Endothelial cell of umbilical vein (primary cell): ENCODE measurements around the gene CDCA3. TPM values are rescaled to one million over a fixed set of nuclear protein-coding genes. Genes with fewer than 3 reads are reported as not detected.

Experiments used
- BruUV-seq: library from RNA; stranded (reverse); fragments of 400-500 nt; replicated peaks from 2 replicates; lab custom pipeline; 2021; lab: Mats Ljungman, UMichigan
- CTCF ChIA-PET: fragments of 300-600, 350-600 bp; sonication (Branson Sonifier 250); formaldehyde crosslinking; loops from one replicate; lab custom pipeline; 2021; ENCODE audit warnings: antibody characterized with exemption, inconsistent platforms; lab: Charles Lee
- POLR2A ChIA-PET: fragments of 300-600, 350-600 bp; sonication (Branson Sonifier 250); formaldehyde crosslinking; loops from one replicate; lab custom pipeline; 2021; ENCODE audit warnings: antibody characterized with exemption, inconsistent platforms; lab: Charles Lee
- DNase-seq: peaks from one replicate; pipeline ENCODE4 v3.0.0-alpha.2; 2011; ENCODE audit warnings: low read depth, low spot score
- FAIRE-seq: peaks from 2 replicates; lab custom pipeline; 2011; peaks lifted over from hg19 to GRCh38; lab: Jason Lieb, UNC
- H2AFZ ChIP-seq: 2 replicates; pipeline ENCODE4 v1.6.0; 2012; ENCODE audit warnings: low read depth, low read length, control low read depth, inconsistent platforms
- H3K27ac ChIP-seq: 2 replicates; pipeline ENCODE4 v1.5.1; 2011; ENCODE audit warnings: low read depth, mild to moderate bottlenecking, control low read depth, low read length, moderate library complexity; ENCODE audit not compliant: insufficient read depth
- H3K27me3 ChIP-seq, 2 experiments: 2 replicates each; pipeline versions ENCODE4 v1.6.0 to v1.6.1; 2011; ENCODE audit warnings: low read length in 2 of 2, mixed read lengths in 1 of 2; ENCODE audit not compliant: control insufficient read depth in 2 of 2, insufficient read depth in 2 of 2
- H3K36me3 ChIP-seq, 2 experiments: 2 replicates in 1 of 2; 3 replicates in 1 of 2; pipeline ENCODE4 v1.5.1; 2011; ENCODE audit warnings: low read length in 2 of 2, mild to moderate bottlenecking in 1 of 2, moderate library complexity in 1 of 2; ENCODE audit not compliant: control insufficient read depth in 2 of 2, insufficient read depth in 2 of 2; ENCODE audit errors: extremely low read depth in 1 of 2
- H3K4me1 ChIP-seq: 3 replicates; pipeline ENCODE4 v1.5.1; 2011; ENCODE audit warnings: mild to moderate bottlenecking, low read length; ENCODE audit not compliant: control insufficient read depth, insufficient read depth; ENCODE audit errors: extremely low read depth
- H3K4me2 ChIP-seq: 2 replicates; pipeline ENCODE4 v1.6.1; 2011; ENCODE audit warnings: low read length, control low read depth, mixed read lengths; ENCODE audit not compliant: insufficient read depth
- H3K4me3 ChIP-seq, 3 experiments: fragments of 200-600 bp in 1 of 3; sonication (generic), shearing (Covaris generic) in 1 of 3; replicated peaks in 1 of 3; 2 replicates each; pipeline ENCODE4 v1.5.1; 2011 to 2016; ENCODE audit warnings: control low read depth in 3 of 3, low read length in 3 of 3, mild to moderate bottlenecking in 2 of 3, inconsistent platforms in 1 of 3, low read depth in 1 of 3, moderate library complexity in 1 of 3; ENCODE audit not compliant: insufficient read depth in 1 of 3
- H3K79me2 ChIP-seq: 2 replicates; pipeline ENCODE4 v1.6.0; 2012; ENCODE audit warnings: low read length, inconsistent platforms; ENCODE audit not compliant: control insufficient read depth, insufficient read depth
- H3K9ac ChIP-seq: replicated peaks from 2 replicates; pipeline ENCODE3; 2011; ENCODE audit warnings: low read length, control low read depth; ENCODE audit not compliant: insufficient read depth; ENCODE audit errors: extremely low read depth
- H3K9me1 ChIP-seq: replicated peaks from 3 replicates; pipeline ENCODE4 v1.6.0; 2011; ENCODE audit warnings: mild to moderate bottlenecking, low read length; ENCODE audit not compliant: control insufficient read depth, insufficient read depth; ENCODE audit errors: extremely low read depth
- H3K9me3 ChIP-seq: replicated peaks from 2 replicates; pipeline ENCODE4 v1.5.1; 2012; ENCODE audit warnings: low read length, inconsistent platforms; ENCODE audit not compliant: control insufficient read depth, insufficient read depth
- H4K20me1 ChIP-seq: replicated peaks from 2 replicates; pipeline ENCODE3; 2011; ENCODE audit warnings: mild to moderate bottlenecking, low read length; ENCODE audit not compliant: control insufficient read depth, insufficient read depth; ENCODE audit errors: extremely low read depth
- CTCF ChIP-seq, 2 donors: IDR thresholded peaks; 1 replicate in 1 of 2; 2 replicates in 1 of 2; pipeline ENCODE4 v1.5.1; 2011; ENCODE audit warnings: low read length in 2 of 2, mild to moderate bottlenecking in 2 of 2, moderate library complexity in 2 of 2, control low read depth in 1 of 2, inconsistent platforms in 1 of 2, low read depth in 1 of 2; ENCODE audit not compliant: insufficient read depth in 1 of 2; ENCODE audit errors: extremely low read depth in 1 of 2
- EZH2 ChIP-seq: IDR thresholded peaks from 2 replicates; pipeline ENCODE4 v1.6.1; 2012; ENCODE audit warnings: borderline replicate concordance, low read depth, mild to moderate bottlenecking, moderate library complexity, low read length, inconsistent platforms; ENCODE audit not compliant: severe bottlenecking
- FOS ChIP-seq: IDR thresholded peaks from 2 replicates; pipeline ENCODE4 v1.6.1; 2011; ENCODE audit warnings: mild to moderate bottlenecking, low read length, moderate library complexity, borderline replicate concordance; ENCODE audit not compliant: insufficient read depth
- GATA2 ChIP-seq: IDR thresholded peaks from 2 replicates; pipeline ENCODE4 v1.7.0; 2011; ENCODE audit warnings: low read depth, mild to moderate bottlenecking, moderate library complexity, mixed read lengths, low read length; ENCODE audit not compliant: insufficient read length, insufficient read depth
- JUN ChIP-seq: IDR thresholded peaks from 2 replicates; pipeline ENCODE4 v1.6.1; 2011; ENCODE audit warnings: borderline replicate concordance, low read depth; ENCODE audit not compliant: insufficient read length, insufficient read depth
- MAX ChIP-seq: IDR thresholded peaks from 2 replicates; pipeline ENCODE4 v1.6.1; 2011; ENCODE audit not compliant: insufficient read depth, insufficient read length
- MYC ChIP-seq: IDR thresholded peaks from one replicate; pipeline ENCODE4 v1.6.1; 2011; ENCODE audit warnings: mild to moderate bottlenecking, low read depth, low read length
- POLR2A ChIP-seq: IDR thresholded peaks from 2 replicates; pipeline ENCODE4 v1.6.1; 2012; ENCODE audit warnings: low read depth, mild to moderate bottlenecking, control low read depth, low read length
- POLR2AphosphoS5 ChIP-seq: IDR thresholded peaks from 2 replicates; pipeline ENCODE4 v1.6.1; 2012; ENCODE audit warnings: low read depth, mild to moderate bottlenecking, control low read depth, low read length, moderate library complexity; ENCODE audit not compliant: insufficient read depth
- dilution Hi-C: fragments of 300-500 bp; cut with MboI; formaldehyde crosslinking; loops from one replicate; pipeline ENCODE4 v1.15.0; 2019; ENCODE audit warnings: low sequenced_read_pairs; ENCODE audit not compliant: extremely low pct_ligation_motif_present
- intact Hi-C: fragments of 100-400 bp; cut with micrococcal nuclease; formaldehyde crosslinking; loops from one replicate; pipeline ENCODE4 v1.10.0; 2022
- polyA plus RNA-seq, 4 experiments: library from polyadenylated mRNA; depleted of rRNA in 3 of 4; stranded (reverse) in 3 of 4; unstranded in 1 of 4; fragments of >200 nt; gene quantifications; 2 replicates each; pipeline versions ENCODE4 v1.2.1 to v1.2.3, GENCODE V29; 2011 to 2012; ENCODE audit warnings: missing spikeins in 1 of 4
- total RNA-seq: library from RNA; stranded (reverse); gene quantifications from 2 replicates; pipeline ENCODE4 v1.2.3, GENCODE V29; 2021

Gene CDCA3
- total and polyA plus RNA-seq, 2 donors (not counting 3 experiments of a cell fraction or from before 2014, with no cell fraction given): 44.3 to 53.5 TPM

GRCh38 chr12:6818645-6819044, 32.4 kb downstream of the CDCA3 start:
- Histone ChIP-seq H3K4me2 (no peak overlapping the region), H3K4me3 (no peak overlapping the region), H3K36me3 (no peaks in the 10 kb centered on the region), H2AFZ (no peak overlapping the region), H3K9ac (no peak overlapping the region), H3K27me3 (peaks cover 3 to 5% of the 10 kb centered on the region in 2 experiments), H3K27ac (no peak overlapping the region), H3K79me2 (no peaks in the 10 kb centered on the region), H3K4me1 (peaks cover 12% of the 10 kb centered on the region), H4K20me1 (no peaks in the 10 kb centered on the region), H3K9me1 (no peaks in the 10 kb centered on the region), H3K9me3 (no peaks in the 10 kb centered on the region)
- no peak for FAIRE-seq
- ChIA-PET CTCF (interaction anchor here (0.7 kb wide), 1 partner anchor 66 kb away, joined by 4 read pairs; the partner anchor contains the start of gene MLF2), POLR2A (no interaction called here)
- TF ChIP-seq MYC (no peak), EZH2 (no peak), POLR2AphosphoS5 (no peak), GATA2 (no peak), JUN (no peak), POLR2A (no peak), CTCF (IDR thresholded peaks at IDR 0.05; ENCODE audit: extremely low read depth in 1 of 2, insufficient read depth in 1 of 2, low read depth in 1 of 2, low read length in 2 of 2) (no peak), FOS (no peak), MAX (no peak)
- DNase-seq: no peak
- dilution Hi-C loops: no loop called here
- BruUV-seq: no TSS peak
- intact Hi-C loops: no loop called here
